ENCODE results near the gene SRC. TPM values are rescaled to one million over a fixed set of nuclear protein-coding genes. Genes with fewer than 3 reads are reported as not detected.
A peak's percentile ranks its signal among the peaks of the same experiment; 100 is the strongest.

The SRC gene
- 49.7 and 60.5 TPM in 2 replicates for total RNA-seq

DNA sequence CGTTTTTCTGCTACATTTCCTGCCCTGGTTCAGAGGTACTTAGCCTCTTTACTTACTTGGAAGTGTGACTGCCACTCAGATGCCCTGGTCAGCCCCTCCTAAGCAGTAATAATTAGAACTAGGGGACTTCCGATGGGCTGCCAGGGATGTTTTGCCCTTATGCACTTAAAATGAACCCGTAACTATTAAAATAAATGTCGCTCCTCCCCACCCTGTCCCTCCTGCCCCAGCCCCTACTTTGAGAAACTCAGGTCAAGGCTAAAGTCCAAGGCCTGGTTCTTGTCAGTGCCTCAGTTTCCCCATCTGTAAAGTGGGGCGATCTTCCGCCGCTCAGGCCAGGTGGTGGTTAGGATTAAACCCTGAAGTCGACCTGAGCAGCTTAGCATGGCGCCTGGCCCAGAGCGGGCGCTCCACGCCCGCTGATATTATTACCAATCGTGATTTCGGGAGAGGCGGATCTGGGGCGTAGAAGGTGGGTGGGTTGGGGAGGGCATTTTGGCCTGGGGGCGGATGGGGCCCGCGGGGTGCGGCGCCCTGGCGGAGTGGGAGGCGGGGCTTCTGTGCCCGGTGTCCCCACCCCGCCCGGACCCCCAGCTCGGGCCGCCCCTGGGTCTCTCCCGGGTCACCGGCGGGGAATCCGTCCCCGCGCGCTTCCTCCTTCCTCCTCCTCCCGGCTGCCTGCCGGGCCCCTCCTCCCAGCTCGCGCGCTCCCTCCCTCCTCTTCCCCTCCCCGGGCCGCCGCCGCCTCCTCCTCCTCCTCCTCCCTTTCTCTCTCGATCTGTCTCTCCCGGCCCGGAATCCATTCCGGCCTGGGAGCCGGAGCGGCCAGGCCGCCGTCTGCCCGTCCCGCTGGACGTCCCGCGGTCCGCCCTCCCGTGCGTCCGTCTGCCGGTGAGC lies at the start of gene SRC:
SRC (plus strand) TSS at position 802 of the 897 bp plus-strand sequence. CDS start 38,014 bp downstream, outside the sequence.
- no peak for TF ChIP-seq CTCF (IDR thresholded peaks at IDR 0.05; ENCODE audit: insufficient read depth, low read length, poor library complexity, severe bottlenecking)
- Histone ChIP-seq H3K4me3 (ENCODE audit: low read depth, low read length) (peak within 1 kb of the TSS; percentile 57), H3K36me3 (ENCODE audit: control insufficient read depth, insufficient read depth, low read length) (peaks cover 2% of the 10 kb centered on the region), H3K27me3 (ENCODE audit: control insufficient read depth, insufficient read depth, low read length) (no peaks in the 10 kb centered on the region)
- DNase-seq (ENCODE audit: low read depth), result no peak

GRCh38 chr20:37296371-37296770 lies 49.6 kb upstream of the SRC start:
- DNase-seq (ENCODE audit: low read depth), result no peak
- TF ChIP-seq CTCF (IDR thresholded peaks at IDR 0.05; ENCODE audit: insufficient read depth, low read length, poor library complexity, severe bottlenecking), result no peak

GRCh38 chr20:37297066-37297736 lies 48.7 kb upstream of the SRC start:
- H3K27me3 ChIP-seq (ENCODE audit: control insufficient read depth, insufficient read depth, low read length), result no peaks in the 10 kb centered on the region
- H3K36me3 ChIP-seq (ENCODE audit: control insufficient read depth, insufficient read depth, low read length), result no peaks in the 10 kb centered on the region
- TF ChIP-seq CTCF (IDR thresholded peaks at IDR 0.05; ENCODE audit: insufficient read depth, low read length, poor library complexity, severe bottlenecking), result no peak
- DNase-seq (ENCODE audit: low read depth), result no peak
- no peak overlapping the region for H3K4me3 ChIP-seq (ENCODE audit: low read depth, low read length)

More at GRCh38 chr20:37296371-37296770, 49.6 kb upstream of the SRC start:
- H3K4me3 ChIP-seq (ENCODE audit: low read depth, low read length), result no peak overlapping the region
- no peaks in the 10 kb centered on the region for H3K36me3 ChIP-seq (ENCODE audit: control insufficient read depth, insufficient read depth, low read length)
- no peaks in the 10 kb centered on the region for H3K27me3 ChIP-seq (ENCODE audit: control insufficient read depth, insufficient read depth, low read length)

- Histone ChIP-seq H3K4me3 (ENCODE audit: low read depth, low read length) (no peak overlapping the region), H3K27me3 (ENCODE audit: control insufficient read depth, insufficient read depth, low read length) (no peaks in the 10 kb centered on the region), H3K36me3 (ENCODE audit: control insufficient read depth, insufficient read depth, low read length) (no peaks in the 10 kb centered on the region)
- TF ChIP-seq CTCF (IDR thresholded peaks at IDR 0.05; ENCODE audit: insufficient read depth, low read length, poor library complexity, severe bottlenecking), result no peak
- no peak for DNase-seq (ENCODE audit: low read depth)
These were observed 47.6 kb upstream of the SRC start for GRCh38 chr20:37298190-37298939.

DNA sequence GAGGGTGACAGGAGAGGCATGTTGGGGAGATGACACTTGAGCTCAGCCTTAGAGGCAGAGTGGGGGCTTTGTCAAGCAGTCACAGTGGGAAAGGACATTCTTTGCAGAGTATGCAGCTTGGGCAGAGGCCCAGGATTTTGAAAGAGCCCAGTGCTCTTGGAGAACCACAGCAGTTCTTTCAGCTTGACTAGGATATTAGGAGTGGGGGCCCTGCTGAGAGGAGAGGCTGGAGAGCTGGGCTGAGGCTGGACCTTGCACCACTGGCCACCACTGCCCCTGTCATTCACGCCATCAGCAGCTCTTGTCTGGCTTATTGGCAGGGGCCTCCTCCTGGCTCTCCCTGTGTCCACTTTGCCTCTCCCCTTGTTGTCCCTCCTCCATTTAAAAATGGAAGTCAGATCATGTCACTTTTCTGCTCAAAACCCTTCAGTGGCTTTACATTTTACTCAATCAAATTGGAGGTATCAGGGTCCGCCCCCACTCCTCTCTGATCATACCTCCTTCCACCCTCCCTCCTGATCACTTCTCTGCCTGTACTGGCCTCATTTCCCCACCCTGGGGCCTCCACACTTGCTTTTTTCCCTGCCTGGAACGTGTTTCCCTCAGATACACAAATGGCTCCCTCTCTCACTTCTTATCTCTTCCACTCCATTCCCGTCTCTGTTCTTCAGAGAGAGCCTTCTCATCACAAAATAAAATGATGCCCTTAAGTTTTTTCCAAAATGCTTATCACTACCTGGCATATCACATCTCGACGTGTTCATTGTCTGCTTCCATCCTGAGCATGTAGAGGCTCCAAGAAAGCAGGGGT lies 46.0 kb upstream of the SRC start:
- DNase-seq (ENCODE audit: low read depth), result no peak
- Histone ChIP-seq H3K4me3 (ENCODE audit: low read depth, low read length) (no peak overlapping the region), H3K36me3 (ENCODE audit: control insufficient read depth, insufficient read depth, low read length) (no peaks in the 10 kb centered on the region), H3K27me3 (ENCODE audit: control insufficient read depth, insufficient read depth, low read length) (no peaks in the 10 kb centered on the region)
- no peak for TF ChIP-seq CTCF (IDR thresholded peaks at IDR 0.05; ENCODE audit: insufficient read depth, low read length, poor library complexity, severe bottlenecking)

Data from kidney epithelial cell (primary cell).